Stimulated activated CD4-positive, alpha-beta T cell treated with anti-CD3 and anti-CD28 coated beads, Interleukin-15, amount 100 ng/mL, for 48 hours (primary cell): Measurements from ENCODE around the gene TMEM250.

Experiments
- DNase-seq, 2 donors: peaks; one replicate each; pipeline ENCODE4 v3.0.0-alpha.2; 2020; ENCODE audit warnings: low read depth in 2 of 2

The TMEM250 gene

DNA sequence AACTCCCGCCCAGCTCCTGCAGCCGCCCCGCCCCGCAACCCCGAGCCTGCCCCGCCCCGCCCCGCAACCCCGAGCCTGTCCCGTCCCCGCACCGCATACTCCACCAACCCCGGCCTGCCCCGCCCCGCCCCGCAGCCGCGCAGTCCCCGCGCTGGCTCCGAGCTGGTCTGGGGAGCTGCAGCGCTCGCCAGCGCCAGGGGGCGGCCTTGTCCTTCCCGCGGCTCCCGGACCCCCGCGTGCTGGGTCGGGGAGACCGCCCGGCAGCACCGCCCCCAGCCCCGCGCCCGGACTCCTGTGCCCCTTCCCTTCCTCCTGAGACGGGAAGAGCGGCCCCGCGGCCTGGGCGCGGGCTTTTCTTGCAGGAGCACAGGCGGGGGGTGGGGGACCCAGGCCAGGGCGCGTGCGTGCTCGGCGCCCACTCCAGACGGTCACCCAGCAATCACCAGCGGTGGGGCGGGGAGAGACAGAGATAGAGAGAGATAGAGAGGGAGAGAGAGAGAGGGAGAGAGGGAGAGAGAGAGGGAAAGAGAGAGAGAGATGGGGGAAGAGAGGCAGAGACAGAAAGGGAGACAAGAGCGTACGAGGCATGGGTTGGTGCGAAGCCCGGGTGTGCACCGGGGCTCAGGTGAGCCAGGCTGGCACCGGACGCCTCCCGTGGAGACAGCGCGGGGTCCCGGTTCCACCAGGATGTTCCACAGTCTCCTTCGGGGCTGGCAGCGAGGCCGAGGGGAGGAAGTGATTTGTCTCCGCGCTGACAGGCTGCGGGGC is 14.7 kb upstream of the TMEM250 start:
- no peak for DNase-seq

GRCh38 chr9:136132512-136133050 is 13.9 kb upstream of the TMEM250 start:
- DNase-seq, result no peak

- no peak for DNase-seq
These were observed 13.2 kb upstream of the TMEM250 start for GRCh38 chr9:136131629-136132511.

- DNase-seq, result no peak
These were observed 10.5 kb upstream of the TMEM250 start for GRCh38 chr9:136129176-136129575.

DNA sequence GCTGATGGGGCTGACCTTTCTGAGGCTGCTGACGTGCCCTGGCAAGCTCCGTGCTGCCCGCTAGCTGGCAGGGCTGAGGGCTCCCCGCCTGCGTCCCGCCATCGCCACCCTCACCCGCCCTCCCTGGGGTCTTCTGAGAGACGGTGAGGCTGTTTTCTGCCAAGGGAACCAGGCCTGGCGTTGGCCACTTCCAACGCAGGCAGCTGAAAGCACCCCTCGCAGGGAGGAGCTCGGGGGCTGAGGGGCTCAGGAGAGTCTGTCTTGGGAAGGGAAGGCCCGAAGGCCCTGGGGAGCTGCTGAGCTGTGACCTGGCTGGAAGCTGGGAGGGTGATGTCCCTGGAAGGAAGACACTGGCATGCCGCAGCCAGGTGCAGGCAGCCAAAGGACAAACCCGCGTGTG is 9.8 kb upstream of the TMEM250 start:
- DNase-seq, result no peak

GRCh38 chr9:136127313-136127712 is 8.6 kb upstream of the TMEM250 start:
- DNase-seq, result no peak

DNA sequence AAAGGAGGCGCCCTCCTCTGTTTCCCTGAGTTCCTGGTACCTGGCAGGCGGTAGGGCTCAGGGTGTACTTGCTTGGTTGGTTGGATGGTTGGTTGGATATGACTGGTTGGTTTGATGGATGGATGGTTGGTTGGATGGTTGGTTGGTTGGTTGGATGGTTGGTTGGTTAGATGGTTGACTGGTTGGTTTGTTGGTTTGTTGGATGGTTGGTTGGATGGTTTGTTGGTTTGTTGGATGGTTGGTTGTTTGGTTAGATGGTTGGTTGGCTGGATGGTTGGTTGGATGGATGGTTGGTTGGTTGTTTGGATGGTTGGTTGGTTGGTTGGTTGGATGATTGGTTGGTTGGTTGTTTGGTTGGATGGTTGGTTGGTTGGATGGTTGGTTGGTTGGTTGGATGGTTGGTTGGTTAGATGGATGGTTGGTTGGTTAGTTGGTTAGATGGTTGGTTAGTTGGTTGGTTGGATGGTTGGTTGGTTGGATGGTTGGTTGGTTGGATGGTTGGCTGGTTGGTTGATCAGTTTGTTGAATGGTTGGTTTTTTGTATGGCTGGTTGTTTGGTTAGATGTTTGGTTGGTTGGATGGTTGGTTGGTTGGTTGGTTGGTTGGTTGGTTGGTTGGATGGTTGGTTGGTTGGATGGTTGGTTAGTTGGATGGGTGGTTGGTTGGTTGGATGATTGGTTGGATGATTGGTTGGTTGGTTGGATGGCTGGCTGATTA is 6.5 kb upstream of the TMEM250 start:
- no peak for DNase-seq

- peak; percentile 56 to 70 for DNase-seq
These were observed 4.0 kb upstream of the TMEM250 start for GRCh38 chr9:136122425-136123383.

DNA sequence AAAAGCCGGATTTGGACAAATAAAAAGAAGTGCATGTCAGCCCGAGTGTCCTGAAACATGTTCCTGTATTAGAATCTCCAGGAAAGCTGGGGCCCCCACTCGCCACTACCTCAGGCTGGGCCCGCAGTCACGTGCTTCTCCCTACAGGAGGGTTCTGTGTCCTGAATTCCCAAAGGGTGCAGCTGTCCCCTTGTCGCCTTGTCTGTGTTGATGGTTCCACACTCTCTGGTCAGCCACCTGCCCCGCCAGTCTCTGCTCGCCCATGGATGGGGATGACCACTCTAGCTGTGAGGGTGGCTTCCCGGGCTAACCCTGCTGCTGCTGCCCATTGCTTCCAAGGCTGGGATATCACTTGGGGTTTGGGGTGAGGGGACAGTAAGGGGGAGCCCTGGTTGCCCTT is 3.1 kb upstream of the TMEM250 start:
- DNase-seq, result no peak

DNA sequence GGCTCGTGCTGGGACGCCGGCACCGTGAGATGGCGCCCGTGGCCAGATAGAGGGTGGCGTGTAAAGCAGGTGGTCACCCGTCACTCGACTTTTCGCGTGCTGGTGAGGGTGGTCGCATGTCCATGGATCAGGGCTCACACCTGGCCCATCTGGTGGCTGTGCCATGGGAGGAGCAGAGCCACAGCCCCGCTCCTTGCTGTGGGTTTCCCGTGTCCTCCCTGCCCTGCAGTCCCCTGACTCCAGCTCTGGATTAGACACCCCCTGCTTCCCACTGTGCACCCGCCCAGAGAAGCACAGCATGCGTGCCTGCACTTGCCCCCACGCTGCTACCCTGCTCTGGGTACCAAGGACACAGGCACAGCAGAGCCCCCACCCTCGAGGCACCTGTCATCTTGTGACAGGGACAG is 1.8 kb upstream of the TMEM250 start:
- DNase-seq, result no peak

DNA sequence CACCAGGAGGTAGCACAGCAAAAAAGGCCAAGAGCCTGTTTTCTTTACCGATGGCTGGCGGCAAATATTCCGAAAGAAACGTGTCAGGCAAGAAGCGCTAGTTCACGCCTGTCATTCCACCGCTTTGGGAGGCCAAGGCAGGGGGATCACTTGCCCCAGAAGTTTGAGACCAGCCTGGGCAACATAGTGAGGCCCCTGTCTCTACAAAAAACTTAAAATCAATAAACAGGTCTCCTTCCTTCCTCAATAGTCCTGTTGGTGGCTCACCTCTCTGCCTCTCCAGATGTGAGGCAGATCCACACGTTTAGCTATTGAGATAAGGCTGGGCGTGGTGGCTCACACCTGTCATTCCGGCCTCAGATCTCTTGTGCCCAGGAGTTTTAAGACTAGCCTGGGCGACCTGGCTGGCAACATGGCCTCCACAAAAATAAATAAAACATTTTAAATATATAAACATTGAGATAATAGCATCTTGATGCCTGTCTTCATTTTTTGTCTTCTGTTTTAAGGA is 1.3 kb upstream of the TMEM250 start:
- no peak for DNase-seq

DNA sequence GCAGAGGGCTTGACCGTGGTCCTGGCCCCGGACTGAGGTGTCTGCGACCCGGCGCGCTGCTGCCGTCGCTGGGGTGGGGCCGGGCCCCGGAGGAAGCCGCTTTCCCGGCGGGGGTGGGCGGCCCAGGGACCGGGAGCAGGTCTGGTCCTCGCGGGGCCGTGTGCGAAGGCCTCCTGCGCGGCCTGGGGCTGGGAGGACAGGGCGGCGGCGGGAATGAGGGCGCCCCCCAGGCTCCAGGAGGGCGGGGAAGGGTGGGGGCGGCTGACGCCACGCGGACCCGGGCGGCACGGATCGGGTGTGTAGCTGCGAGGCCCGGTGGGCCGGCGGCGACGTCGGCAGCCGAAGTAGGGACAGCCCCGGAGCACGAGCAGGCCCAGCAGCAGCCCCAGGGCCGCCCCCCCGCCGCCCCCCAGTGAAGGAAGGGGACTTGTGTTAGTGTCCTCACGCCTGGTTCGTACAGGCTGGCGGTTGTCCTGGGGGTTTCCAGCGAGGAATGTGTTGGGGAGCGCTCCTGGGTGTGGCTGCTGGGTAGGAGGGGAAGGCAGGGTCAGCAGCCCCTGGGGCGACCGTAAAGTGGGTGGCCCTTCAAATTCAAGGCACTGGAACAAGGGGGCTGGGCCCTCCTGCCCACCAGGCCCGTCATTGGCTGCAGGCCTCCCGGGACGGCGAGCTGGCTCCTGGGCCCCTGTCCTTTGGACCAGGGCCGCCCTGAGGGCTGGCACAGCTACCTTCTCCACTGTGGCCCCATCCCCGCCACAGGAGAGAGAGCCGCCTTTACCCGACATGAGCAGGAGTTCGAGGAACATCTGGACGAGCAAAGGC is 597 bp upstream of the TMEM250 start:
- DNase-seq, result no peak

- DNase-seq, result no peak
These were observed 757 bp downstream of the TMEM250 start for GRCh38 chr9:136117916-136118319.

- DNase-seq, result no peak
These were observed 1.3 kb downstream of the TMEM250 start for GRCh38 chr9:136117291-136117915.

- no peak for DNase-seq
These were observed 2.1 kb downstream of the TMEM250 start for GRCh38 chr9:136116360-136117098.

DNA sequence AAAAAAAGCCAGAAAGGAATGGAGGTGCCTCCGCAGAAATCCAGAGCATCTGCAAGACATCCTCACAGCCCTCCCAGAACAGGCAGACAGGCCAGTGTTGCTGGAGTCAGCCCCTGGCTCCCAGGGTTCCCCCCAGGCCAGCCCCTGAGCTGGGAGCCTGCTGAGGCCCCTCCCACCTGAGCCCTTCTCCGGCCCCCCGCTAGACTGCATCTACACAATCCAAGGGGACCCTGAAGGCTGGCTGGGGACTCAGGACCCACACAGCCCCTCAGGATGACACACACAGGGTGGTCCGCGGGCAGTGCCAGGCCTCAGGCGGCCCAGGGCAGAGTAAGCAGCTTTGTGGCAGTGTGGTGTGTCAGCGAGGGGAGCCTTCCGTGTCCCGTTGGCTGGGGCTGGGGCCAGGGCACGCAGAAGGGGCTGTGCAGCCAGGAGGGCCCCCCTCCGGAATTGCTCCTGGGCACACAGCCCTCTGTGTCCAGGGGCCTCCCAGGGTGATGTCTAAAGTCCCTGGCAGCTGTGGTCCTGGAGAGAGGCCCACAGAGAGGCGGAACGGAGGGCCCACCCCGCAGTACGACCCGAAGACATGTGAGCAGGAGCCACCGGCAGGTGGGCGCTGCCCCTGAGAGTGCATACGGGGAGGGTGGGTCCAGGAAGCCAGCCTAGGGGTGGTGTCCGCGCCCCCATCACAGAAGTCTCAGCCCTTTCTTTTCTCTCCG is 2.9 kb downstream of the TMEM250 start:
- no peak for DNase-seq

GRCh38 chr9:136115206-136115605 is 3.5 kb downstream of the TMEM250 start:
- DNase-seq, result no peak

- DNase-seq, result no peak
These were observed 4.1 kb downstream of the TMEM250 start for GRCh38 chr9:136114610-136115009.
